ENCODE measurements around the gene EHMT1.
A peak's percentile ranks its signal among the peaks of the same experiment; 100 is the strongest.

The EHMT1 gene

GRCh38 chr9:137647096-137647714 is 28.4 kb downstream of the EHMT1 start:
- no peak for DNase-seq

DNA sequence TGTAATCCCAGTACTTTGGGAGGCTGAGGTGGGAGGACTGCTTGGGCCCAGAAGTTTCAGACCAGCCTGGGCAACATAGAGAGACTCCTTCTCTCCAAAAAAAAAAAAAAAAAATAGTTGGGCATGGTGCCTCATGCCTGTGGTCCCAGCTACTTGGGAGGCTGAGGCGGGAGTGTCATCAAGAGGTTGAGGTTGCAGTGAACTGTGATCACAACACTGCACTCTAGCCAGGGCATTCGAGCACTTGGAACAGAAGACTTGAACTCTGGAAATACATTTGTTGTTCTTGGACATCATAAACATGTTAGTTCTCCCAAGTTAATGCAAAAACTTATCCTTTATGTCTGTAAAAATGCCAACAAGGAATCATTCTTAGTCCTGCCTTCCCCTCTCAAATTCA is 29.6 kb downstream of the EHMT1 start:
- DNase-seq = no peak

DNA sequence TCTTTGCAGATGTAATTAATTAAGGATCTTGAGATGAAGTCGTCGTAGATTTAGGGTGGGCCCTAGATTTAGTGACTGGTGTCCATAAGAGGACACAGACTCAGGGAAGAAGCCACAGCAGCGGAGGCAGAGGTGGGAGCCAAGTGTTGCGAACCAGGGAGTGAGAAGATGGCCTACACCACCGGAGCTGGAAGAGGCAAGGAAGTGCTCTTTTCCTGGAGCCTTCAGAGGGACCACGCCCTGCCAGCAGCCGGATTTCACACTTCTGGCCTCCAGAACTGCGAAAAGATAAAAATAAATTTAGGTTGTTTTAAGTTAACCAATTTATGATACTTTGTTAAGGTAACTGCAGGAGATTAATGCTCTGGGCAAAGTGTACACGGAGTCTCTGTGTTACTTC is 30.7 kb downstream of the EHMT1 start:
- DNase-seq = no peak

- DNase-seq = no peak
These were observed 31.5 kb downstream of the EHMT1 start for GRCh38 chr9:137650259-137650658.

DNA sequence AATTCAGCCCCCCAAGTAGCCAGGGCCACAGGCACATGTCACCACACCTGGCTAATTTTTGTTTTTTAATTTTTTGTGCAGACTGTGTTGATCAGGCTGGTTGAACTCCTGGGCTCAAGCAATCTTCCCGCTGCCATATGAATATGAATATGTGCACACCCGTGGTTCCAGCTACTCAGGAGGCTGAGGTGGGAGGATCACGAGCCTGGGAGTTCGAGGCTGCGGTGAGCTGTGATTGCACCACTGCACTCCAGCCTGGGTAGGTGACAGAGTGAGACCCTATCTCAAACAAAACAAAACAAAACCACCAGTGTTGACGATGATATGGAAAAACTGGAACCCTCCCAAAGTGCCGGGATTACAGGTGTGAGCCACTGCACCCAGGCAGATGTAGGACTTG is 32.0 kb downstream of the EHMT1 start:
- no peak for DNase-seq

DNA sequence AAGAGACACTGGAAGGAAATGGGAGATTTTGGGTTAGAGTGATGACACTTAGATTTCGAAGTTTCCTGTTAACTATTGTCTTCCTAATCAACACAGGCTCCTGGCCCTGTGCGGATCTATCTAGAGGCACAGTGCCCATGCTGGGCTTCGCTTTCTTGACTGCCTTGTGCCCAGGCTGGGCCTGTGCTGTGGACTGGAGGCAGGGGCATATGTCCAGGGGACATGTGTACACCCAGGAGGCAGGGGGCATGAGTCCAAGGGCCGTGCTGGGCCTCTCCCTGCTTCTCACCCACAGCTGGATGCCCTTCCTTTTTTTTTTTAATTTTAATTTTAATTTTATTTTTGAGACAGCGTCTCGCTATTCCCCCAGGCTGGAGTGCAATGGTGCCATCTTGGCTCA is 37.6 kb downstream of the EHMT1 start:
- no peak for DNase-seq

DNA sequence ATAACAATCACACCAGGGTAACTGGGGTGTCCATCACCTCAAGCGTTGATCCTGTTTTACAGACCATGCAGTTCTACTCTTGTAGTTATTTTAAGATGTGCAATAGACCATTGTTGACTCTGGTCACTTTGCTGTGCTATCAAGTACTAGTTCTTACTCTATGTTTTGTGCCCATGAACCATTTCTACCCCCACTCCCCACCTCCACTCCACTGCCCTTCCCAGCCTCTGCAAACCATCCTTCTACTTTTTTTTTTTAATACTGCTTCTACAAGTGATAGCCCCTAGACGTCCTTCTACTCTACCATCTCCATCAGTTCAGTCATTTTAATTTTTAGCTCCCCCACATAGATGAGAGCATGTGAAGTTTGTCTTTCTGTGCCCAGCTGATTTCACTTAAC is 38.8 kb downstream of the EHMT1 start:
- DNase-seq = no peak

- no peak for DNase-seq
These were observed 40.0 kb downstream of the EHMT1 start for GRCh38 chr9:137658781-137659180.

GRCh38 chr9:137660144-137660543 is 41.3 kb downstream of the EHMT1 start:
- DNase-seq = no peak

DNA sequence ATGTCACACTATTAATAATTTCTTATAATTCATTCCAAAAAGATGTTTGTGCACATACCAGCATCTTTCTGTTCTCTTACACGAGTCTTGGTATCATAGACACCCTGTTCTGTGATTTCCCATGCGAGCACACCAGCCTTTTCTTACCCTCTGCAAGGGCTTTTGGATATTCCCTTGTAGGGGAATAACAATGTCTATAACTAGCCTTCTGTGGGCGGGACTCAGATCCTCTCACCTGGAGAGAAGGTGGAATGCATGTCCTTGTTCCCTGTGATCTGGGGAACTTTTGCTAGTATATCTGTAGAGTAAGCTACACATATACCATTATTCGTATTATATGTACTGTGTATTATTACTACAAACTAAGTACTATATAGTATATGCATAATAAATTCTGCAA is 44.8 kb downstream of the EHMT1 start:
- DNase-seq = no peak

GRCh38 chr9:137664676-137665075 is 45.9 kb downstream of the EHMT1 start:
- DNase-seq = peak; percentile 51

DNA sequence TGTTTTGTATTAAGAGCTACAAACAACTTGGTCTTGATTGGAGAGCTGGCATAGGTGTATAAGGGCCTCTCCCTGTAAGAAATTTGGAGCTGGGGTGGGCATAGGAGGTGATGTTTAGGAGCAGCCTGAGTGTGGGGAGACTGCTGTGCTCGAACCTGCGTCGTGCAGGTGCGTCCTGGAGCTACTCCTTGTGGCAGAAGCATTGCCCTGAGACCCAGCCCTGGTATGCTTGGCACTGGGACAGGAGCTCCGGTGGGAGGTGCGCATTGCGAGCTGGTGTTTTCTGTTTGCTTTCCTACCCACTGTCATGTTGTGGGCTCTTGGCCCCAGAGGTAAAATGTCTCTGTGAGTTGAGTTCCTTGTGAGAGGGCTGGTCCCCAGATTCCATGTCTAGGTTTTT is 46.4 kb downstream of the EHMT1 start:
- no peak for DNase-seq

DNA sequence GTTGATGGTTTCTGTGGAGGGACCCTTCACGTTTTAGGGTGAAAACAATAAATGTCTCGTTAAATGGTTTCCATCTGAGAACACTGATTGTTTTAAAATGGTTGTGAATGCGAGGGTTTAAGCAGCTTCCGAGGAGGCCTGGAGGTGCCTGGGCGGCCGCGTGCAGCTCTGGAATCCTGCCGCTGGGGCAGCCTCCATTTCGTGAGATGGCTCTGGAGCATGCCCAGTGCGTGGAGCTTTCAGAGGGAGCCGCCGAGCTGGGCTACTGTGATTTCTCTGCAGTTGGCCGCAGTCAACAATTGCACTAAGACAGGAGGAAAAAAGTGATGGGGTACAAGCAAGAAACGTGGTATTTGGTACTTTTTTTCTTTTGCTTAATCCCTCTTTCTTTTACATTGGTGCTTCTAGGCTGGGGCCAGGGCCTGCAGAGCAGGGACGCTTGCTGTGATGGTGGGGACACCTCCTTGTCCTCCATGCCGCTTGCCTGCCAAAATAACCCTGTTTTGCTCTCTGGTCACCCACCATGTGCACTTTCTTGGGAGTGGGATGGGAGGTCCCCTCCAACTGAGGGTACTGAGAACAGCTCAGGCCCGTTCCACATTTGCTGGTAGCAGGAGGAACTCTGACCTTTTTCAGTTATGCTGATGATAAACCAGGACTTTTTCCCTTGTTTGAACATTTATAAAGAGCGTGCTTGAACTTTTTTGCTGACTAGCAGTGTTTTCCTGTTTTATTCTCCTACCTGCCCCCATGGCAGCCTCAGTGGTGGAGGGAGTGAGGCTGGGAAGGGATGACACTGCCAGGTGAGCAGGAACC is 47.1 kb downstream of the EHMT1 start:
- DNase-seq = no peak

DNA sequence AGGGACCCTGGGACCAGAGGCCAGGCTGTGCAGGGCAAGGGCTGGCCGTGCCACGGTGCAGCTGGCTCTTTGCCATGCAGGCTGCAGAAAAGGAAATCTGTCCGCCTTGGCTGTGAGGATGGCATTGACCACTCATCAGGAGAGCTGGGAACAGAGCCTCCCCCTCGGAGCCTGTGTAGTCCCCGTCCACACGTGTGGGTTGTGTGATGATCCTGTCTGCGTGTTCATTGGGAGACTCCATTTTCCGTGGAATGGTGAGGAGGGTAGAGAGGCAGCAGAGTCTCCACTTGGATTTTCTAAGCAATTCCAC is 47.7 kb downstream of the EHMT1 start:
- DNase-seq = no peak

DNA sequence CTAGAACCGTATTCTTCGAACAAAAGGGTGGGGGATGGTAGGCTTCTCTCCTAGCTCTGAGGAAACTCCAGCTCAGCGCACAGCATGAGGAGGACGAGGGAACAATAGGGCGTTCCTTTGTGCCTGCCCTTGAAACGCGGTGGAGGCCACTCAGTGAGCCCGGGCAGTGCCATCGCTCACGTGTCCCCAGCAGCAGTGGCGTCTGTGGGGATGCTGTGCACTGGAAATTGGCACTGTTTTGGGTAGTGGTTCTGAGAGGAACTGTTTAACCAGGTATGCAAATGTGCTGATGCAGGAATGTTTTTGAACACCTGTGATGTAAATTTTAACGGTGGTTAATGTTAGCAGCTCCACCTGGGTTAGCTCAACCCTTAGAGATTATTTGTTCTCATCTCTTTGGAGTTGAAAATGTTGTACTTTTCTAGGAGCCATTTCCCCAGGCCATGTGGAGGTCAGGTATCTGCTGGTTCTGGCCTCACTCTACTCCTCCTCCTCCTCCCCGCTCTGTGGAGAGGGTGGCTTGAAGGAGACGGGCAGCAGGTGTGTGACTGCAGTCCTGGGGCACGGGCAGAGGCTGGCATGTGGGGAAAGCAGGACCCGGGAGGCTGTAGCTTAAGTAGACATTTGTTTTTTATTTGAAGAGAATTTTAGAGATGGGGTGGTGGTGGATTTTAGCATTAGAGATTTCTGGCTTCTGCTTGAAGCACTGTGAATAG is 48.3 kb downstream of the EHMT1 start:
- DNase-seq = peak; percentile 89

- DNase-seq = no peak
These were observed 49.4 kb downstream of the EHMT1 start for GRCh38 chr9:137668203-137668602.

DNA sequence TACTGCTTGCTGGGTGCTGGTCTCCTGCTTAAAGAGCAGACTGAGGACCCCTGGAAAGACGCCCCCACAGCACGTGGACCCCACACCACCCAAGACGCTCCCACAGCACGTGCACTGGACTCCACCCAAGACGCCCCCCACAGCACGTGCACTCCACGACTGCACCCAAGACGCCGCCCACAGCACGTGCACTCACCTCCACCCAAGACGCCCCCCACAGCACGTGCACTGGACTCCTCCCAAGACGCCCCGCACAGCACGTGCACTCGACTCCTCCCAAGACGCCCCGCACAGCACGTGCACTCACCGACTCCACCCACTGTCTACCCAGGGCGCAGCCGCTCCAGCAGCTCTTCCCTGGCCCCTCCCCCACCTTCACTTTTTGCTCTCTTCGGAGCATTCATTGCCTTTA is 50.5 kb downstream of the EHMT1 start:
- no peak for DNase-seq

- DNase-seq = peak; percentile 61
These were observed 51.8 kb downstream of the EHMT1 start for GRCh38 chr9:137670391-137671195.

GRCh38 chr9:137671196-137671538 is 52.4 kb downstream of the EHMT1 start:
- no peak for DNase-seq

DNA sequence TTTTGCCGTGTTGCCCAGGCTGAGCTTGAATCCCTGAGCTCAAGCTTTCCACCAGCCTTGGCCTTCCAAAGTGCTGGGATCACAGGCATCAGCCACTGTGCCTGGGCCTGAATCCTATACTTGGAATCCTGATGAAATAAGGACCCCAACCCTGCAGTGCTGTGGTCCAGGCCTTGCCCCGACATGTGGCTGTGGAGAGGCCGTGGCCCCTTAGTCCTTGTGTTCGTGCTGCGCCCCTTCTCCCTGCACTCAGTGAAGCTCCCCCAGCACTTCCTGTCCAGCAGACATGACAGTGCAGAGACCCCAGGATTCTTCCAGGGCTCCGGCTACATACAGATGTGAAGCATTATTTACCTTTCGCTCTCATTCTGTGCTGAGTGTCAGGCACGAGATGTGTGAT is 52.9 kb downstream of the EHMT1 start:
- no peak for DNase-seq

- no peak for DNase-seq
These were observed 54.3 kb downstream of the EHMT1 start for GRCh38 chr9:137672907-137673791.

- no peak for DNase-seq
These were observed 55.1 kb downstream of the EHMT1 start for GRCh38 chr9:137673886-137674285.

Data from NCI-H510A (cell line).